Hematopoietic multipotent progenitor cell treated with erythropoietin and hydrocortisone succinate and interleukin-3 and kit ligand, for 6 days (in vitro differentiated cells): ENCODE data around the gene ISOC2.

Experiments
- DNase-seq: peaks from one replicate; pipeline ENCODE4 v3.0.0-alpha.2; 2015

The ISOC2 gene

GRCh38 chr19:55489711-55490477, 28.5 kb upstream of the ISOC2 start:
- DNase-seq, result no peak

GRCh38 chr19:55488986-55489710, 27.7 kb upstream of the ISOC2 start:
- DNase-seq, result no peak

GRCh38 chr19:55487924-55488687, 26.7 kb upstream of the ISOC2 start, which contains the start of gene SSC5D:
TSS of gene SSC5D (plus strand) at chr19:55488436. CDS start at chr19:55488590, 154 bp downstream.
- DNase-seq, result peak; percentile 24

GRCh38 chr19:55486971-55487923, 25.8 kb upstream of the ISOC2 start:
- no peak for DNase-seq

- no peak for DNase-seq
Observed at GRCh38 chr19:55486043-55486970, 24.9 kb upstream of the ISOC2 start.

GRCh38 chr19:55485439-55486011, 24.1 kb upstream of the ISOC2 start:
- DNase-seq, result no peak

GRCh38 chr19:55484593-55485438, 23.4 kb upstream of the ISOC2 start, which contains the start of gene NAT14:
TSS of gene NAT14 (plus strand) at chr19:55485188. CDS start at chr19:55485709, 521 bp downstream.
- peak; percentile 75 for DNase-seq

GRCh38 chr19:55483706-55484592, 22.5 kb upstream of the ISOC2 start:
- no peak for DNase-seq

GRCh38 chr19:55482967-55483705, 21.7 kb upstream of the ISOC2 start:
- DNase-seq, result no peak

- no peak for DNase-seq
Observed at GRCh38 chr19:55482156-55482961, 20.9 kb upstream of the ISOC2 start.

GRCh38 chr19:55481794-55482155, 20.3 kb upstream of the ISOC2 start:
- DNase-seq, result no peak

- DNase-seq, result no peak
Observed at GRCh38 chr19:55481148-55481793, 19.8 kb upstream of the ISOC2 start.

GRCh38 chr19:55479451-55480230, 18.2 kb upstream of the ISOC2 start:
- no peak for DNase-seq

GRCh38 chr19:55479045-55479444, 17.6 kb upstream of the ISOC2 start:
- no peak for DNase-seq

- DNase-seq, result no peak
Observed at GRCh38 chr19:55478364-55478763, 16.9 kb upstream of the ISOC2 start.

- DNase-seq, result no peak
Observed at GRCh38 chr19:55477905-55478304, 16.5 kb upstream of the ISOC2 start.
